GM06990 (cell line): ENCODE results near the gene HOXD4.

Experiments
- DNase-seq: peaks from one replicate; pipeline ENCODE4 v3.0.0-alpha.2; 2011; ENCODE audit not compliant: insufficient read length; ENCODE audit errors: extremely low read depth
- H3K27me3 ChIP-seq: replicated peaks from 2 replicates; pipeline ENCODE4 v1.6.0; 2011; ENCODE audit warnings: low read length; ENCODE audit not compliant: control insufficient read depth, insufficient read depth
- H3K36me3 ChIP-seq: 2 replicates; pipeline ENCODE4 v1.5.1; 2011; ENCODE audit warnings: low read length; ENCODE audit not compliant: control insufficient read depth, insufficient read depth
- H3K4me3 ChIP-seq: replicated peaks from 2 replicates; pipeline ENCODE4 v1.5.1; 2011; ENCODE audit warnings: low read depth, mild to moderate bottlenecking, control low read depth, low read length
- TF ChIP-seq, protein P1 (sequence below): IDR thresholded peaks from 2 replicates; pipeline ENCODE4 v1.5.1; 2011; ENCODE audit warnings: low read length, control low read depth, mild to moderate bottlenecking, inconsistent platforms; ENCODE audit not compliant: insufficient read depth, poor library complexity, severe bottlenecking

The HOXD4 gene

DNA sequence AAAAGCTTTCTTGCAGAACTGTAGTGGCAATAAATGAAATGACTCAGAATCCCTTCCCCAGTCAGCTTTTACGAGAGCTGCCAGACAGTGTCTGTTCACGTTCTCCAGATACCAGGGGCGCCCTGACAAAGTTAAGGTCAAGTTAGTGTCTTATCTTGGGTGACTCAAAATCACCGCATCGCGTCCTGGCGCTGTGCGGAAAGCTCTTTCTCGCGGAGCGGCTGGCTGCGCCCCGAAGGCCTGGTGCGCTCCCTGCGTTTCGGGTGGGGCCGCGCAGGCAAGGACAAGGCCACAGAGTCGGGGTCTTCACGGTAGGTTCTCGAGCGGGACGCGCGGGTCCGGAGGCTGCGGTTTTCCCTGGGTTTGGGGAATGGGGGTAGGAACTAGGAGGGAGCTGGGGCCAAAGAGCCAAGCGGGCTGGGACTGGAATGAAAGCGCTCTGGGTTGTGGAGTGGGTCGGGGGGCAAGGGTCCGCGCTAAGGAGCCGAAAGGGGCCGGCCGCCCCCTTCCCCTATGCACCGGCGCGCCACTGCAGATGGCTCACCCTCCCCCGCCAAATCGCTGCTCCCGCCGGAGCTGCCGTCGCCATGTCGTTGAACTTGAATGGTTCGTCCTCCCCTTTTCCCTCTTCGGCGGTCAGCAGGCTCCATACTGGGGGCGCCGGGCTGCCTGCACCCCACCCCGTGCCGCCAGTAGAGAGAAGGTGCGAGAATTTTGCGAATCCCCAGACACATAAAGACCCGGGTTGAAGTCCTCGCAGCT lies 46.9 kb upstream of the HOXD4 start:
- Histone ChIP-seq H3K27me3 (no peaks in the 10 kb centered on the region; the same call in 1 of the 2 replicates), H3K36me3 (no peaks in the 10 kb centered on the region), H3K4me3 (no peak overlapping the region)
- TF ChIP-seq, protein P1, sequence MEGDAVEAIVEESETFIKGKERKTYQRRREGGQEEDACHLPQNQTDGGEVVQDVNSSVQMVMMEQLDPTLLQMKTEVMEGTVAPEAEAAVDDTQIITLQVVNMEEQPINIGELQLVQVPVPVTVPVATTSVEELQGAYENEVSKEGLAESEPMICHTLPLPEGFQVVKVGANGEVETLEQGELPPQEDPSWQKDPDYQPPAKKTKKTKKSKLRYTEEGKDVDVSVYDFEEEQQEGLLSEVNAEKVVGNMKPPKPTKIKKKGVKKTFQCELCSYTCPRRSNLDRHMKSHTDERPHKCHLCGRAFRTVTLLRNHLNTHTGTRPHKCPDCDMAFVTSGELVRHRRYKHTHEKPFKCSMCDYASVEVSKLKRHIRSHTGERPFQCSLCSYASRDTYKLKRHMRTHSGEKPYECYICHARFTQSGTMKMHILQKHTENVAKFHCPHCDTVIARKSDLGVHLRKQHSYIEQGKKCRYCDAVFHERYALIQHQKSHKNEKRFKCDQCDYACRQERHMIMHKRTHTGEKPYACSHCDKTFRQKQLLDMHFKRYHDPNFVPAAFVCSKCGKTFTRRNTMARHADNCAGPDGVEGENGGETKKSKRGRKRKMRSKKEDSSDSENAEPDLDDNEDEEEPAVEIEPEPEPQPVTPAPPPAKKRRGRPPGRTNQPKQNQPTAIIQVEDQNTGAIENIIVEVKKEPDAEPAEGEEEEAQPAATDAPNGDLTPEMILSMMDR, result no peak
- DNase-seq, result no peak

DNA sequence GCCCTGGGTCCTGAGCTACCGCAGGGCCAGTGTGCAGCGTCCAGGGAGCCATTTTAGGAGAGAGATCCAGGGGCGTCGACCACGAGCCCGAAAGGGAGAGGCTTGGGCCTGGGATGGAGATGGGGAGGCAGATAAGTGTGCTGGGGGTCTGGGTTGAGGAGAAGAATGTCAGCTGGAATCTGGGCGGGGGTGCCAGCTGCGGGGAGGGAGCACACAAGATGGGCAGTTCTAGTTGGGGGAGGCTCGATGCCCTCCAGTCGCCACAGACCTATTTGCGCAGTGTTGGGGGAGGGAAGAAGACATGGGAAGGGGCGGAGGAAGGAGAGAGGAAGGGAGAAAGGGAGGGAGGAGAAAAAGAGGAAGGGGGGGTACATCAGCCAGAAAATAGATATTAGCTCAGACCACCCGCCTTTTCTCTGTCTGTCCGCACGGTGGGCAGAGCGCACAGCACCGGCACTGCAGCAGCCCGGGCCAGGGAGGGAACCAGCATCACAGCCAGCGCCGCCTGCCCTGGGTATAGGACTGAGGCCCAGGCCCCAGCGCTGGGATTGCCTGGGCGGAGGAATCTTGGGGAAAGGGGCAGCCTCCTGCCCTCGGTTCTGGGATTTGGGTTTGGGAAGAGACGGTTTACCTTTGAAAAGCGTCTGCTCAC lies 46.1 kb upstream of the HOXD4 start:
- H3K4me3 ChIP-seq, result no peak overlapping the region
- no peaks in the 10 kb centered on the region; the same call in 1 of the 2 replicates for H3K27me3 ChIP-seq
- no peak for DNase-seq
- no peaks in the 10 kb centered on the region for H3K36me3 ChIP-seq
- TF ChIP-seq, protein P1, result no peak

DNA sequence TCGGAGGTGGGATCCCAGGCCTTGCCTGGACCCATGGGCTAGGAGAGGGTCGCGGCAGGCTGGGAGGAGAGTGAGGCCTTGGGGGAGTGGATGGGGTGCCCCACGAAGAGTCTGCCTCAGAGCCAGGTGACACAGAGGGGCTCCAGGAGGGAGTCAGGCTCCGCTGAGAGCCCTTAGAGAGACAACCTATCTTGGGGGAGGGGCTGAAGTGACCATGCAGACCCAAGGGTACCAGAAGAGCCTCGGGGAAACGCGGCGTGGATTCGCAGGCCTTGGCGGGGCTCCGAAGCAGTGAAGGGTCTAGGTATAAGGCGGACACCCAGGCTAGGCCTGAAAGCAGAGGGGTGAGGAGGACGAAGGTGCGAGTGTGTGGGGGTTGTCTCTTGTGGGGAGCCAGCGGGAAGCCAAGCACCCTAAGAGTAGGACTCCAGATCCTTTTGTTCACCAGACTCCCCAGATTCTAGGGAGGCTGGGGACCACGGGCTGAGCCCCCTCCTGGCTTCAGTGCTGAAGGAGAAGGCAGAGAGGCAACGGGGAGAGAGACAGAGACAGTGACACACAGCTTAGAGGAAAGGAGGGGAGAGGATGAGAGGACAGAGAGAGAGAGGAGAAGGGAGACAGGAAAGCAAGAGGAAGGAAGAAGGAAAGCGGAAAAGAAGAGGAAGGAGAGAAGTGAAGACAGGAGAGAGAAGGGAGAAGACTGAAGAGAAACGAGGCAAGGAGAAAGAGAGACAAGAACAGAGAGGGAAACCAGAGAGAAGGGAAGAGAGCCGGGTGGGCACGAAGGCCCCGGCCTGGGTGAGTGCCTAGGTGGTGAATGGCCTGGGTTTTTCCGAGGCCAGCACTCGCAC lies 45.4 kb upstream of the HOXD4 start:
- no peak overlapping the region for H3K4me3 ChIP-seq
- H3K27me3 ChIP-seq, result no peaks in the 10 kb centered on the region; the same call in 1 of the 2 replicates
- TF ChIP-seq, protein P1, result no peak

DNA sequence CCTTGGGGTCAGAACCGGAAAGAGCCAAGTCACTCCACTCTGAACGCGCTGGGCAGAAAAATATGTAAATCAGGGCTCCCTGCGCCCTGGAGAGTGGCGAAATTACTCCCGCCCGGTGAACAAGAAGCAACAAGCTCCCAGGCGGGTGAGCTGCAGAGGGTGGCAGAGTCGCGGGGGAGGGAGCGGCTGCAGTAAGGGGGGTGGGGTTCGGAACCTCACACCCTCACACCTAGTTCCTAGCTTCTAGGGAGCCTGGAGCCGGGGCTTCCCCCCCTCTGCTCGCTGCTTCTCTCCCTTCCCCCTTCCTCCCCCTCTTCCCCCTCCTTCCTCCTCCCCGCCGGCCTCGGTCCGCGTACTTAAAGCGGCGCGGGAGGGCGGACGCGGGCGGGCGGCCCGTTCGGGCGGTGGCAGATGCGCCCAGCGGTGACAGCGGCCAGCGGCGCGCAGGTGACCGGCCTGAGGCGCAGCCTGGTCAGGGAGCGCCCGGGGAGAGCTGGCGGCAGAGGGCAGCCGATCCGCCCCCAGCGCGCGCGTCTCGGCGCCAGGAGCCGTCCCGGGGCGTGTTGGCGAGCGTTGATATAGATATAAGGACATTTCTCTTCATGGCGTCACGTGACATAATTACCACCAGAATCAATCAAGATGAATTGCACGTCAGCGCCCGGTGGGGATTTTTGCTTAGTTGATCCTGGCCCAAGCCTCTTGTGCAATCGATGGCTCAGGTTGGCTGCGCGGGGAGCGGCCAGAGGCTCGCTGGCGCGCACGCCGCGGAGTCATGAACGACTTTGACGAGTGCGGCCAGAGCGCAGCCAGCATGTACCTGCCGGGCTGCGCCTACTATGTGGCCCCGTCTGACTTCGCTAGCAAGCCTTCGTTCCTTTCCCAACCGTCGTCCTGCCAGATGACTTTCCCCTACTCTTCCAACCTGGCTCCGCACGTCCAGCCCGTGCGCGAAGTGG lies 44.5 kb upstream of the HOXD4 start, which contains the start of gene HOXD11:
HOXD11 (plus strand) TSS at position 700 of the 959 bp plus-strand sequence; CDS start at position 776, 76 bp downstream.
- DNase-seq, result no peak
- no peaks in the 10 kb centered on the region for H3K36me3 ChIP-seq
- H3K27me3 ChIP-seq, result peaks cover 1% of the 10 kb centered on the region; the same call in 1 of the 2 replicates
- no peak within 1 kb of the TSS for H3K4me3 ChIP-seq
- TF ChIP-seq, protein P1, result no peak

More for the DNA sequence above, 45.4 kb upstream of the HOXD4 start:
- H3K36me3 ChIP-seq, result no peaks in the 10 kb centered on the region
- no peak for DNase-seq

DNA sequence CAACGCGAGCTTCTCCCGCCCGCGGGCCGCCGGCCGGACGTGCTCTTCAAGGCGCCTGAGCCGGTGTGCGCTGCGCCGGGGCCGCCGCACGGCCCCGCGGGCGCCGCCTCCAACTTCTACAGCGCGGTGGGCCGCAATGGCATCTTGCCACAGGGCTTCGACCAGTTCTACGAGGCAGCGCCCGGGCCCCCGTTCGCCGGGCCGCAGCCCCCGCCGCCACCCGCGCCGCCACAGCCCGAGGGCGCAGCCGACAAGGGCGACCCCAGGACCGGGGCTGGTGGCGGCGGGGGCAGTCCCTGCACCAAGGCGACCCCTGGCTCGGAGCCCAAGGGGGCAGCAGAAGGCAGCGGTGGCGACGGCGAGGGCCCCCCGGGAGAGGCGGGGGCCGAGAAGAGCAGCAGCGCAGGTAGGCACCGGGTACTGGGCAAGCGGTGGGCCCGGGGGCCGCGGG lies 43.6 kb upstream of the HOXD4 start:
- H3K36me3 ChIP-seq, result no peaks in the 10 kb centered on the region
- H3K4me3 ChIP-seq, result no peak overlapping the region
- TF ChIP-seq, protein P1, result no peak
- DNase-seq, result no peak
- peaks cover 3% of the 10 kb centered on the region for H3K27me3 ChIP-seq
